ENCODE data around the gene SFTPA2. TPM values are rescaled to one million over a fixed set of nuclear protein-coding genes. Genes with fewer than 3 reads are reported as not detected.

Gene SFTPA2
- total RNA-seq, result not detected
- total RNA-seq (2013), result not detected

GRCh38 chr10:79560160-79560709 is at the start of gene SFTPA2:
SFTPA2 (minus strand) TSS chr10:79560407; CDS start chr10:79559483, 924 bp downstream.
- DNase-seq, result no peak
- Histone ChIP-seq H3K27me3 (ENCODE audit: control insufficient read depth, insufficient read depth, low read length) (no peaks in the 10 kb centered on the region), H3K27ac (ENCODE audit: low read length) (no peak within 1 kb of the TSS), H3K36me3 (ENCODE audit: control insufficient read depth, insufficient read depth, low read length) (no peaks in the 10 kb centered on the region), H3K9me3 (ENCODE audit: control insufficient read depth, insufficient read depth, low read length) (no peaks in the 10 kb centered on the region), H3K4me3 (ENCODE audit: low read length) (no peak within 1 kb of the TSS), H3K4me1 (ENCODE audit: control insufficient read depth, insufficient read depth, low read length) (peaks cover 5% of the 10 kb centered on the region)
- Mint-ChIP-seq H3K36me3 (no peaks in the 10 kb centered on the region), H3K4me1 (peaks cover 8 to 9% of the 10 kb centered on the region in 2 donors), H3K9me3 (no peaks in the 10 kb centered on the region), H3K4me3 (no peak within 1 kb of the TSS), H3K27me3 (ENCODE audit: low read depth in 2 of 2) (peaks cover 0 to 19% of the 10 kb centered on the region in 2 donors), H3K27ac (no peak within 1 kb of the TSS)
- no peak for ATAC-seq
- intact Hi-C loops (cut with micrococcal nuclease), result no loop called here
- no peak for TF ChIP-seq CTCF (IDR thresholded peaks at IDR 0.05)
- WGBS (ENCODE audit: insufficient coverage), result 79% methylated on average over 1 of the region's 1 CpG

GRCh38 chr10:79608505-79609375 is 48.5 kb upstream of the SFTPA2 start:
- Histone ChIP-seq H3K27me3 (ENCODE audit: control insufficient read depth, insufficient read depth, low read length) (no peaks in the 10 kb centered on the region), H3K36me3 (ENCODE audit: control insufficient read depth, insufficient read depth, low read length) (no peaks in the 10 kb centered on the region), H3K4me1 (ENCODE audit: control insufficient read depth, insufficient read depth, low read length) (no peaks in the 10 kb centered on the region), H3K27ac (ENCODE audit: low read length) (no peak overlapping the region), H3K9me3 (ENCODE audit: control insufficient read depth, insufficient read depth, low read length) (no peaks in the 10 kb centered on the region), H3K4me3 (ENCODE audit: low read length) (no peak overlapping the region)
- Mint-ChIP-seq H3K4me1 (no peaks in the 10 kb centered on the region), H3K27me3 (ENCODE audit: low read depth in 2 of 2) (peaks cover 0 to 11% of the 10 kb centered on the region in 2 donors), H3K36me3 (no peaks in the 10 kb centered on the region), H3K4me3 (no peak overlapping the region), H3K9me3 (no peaks in the 10 kb centered on the region), H3K27ac (no peak overlapping the region)
- TF ChIP-seq CTCF (IDR thresholded peaks at IDR 0.05), result peak; percentile 34
- intact Hi-C loops (cut with micrococcal nuclease), result loop anchor here (10.0 kb wide), 1 partner anchor 234 kb away; no protein-coding TSS in a partner anchor
- 64% methylated on average over 18 of the region's 20 CpGs for WGBS (ENCODE audit: insufficient coverage)
- peak in 1 of 2 donors; percentile 55 for DNase-seq
- ATAC-seq, result peak in 1 of 3 donors; percentile 43

- H3K27me3 Mint-ChIP-seq (ENCODE audit: low read depth in 2 of 2), result peaks cover 5 to 10% of the 10 kb centered on the region in 2 donors
- H3K27ac Mint-ChIP-seq, result no peak overlapping the region
- intact Hi-C loops (cut with micrococcal nuclease), result loop anchor here (10.0 kb wide), 1 partner anchor 231 kb away; no protein-coding TSS in a partner anchor
- DNase-seq, result no peak
- no peak for ATAC-seq
- Histone ChIP-seq H3K4me3 (ENCODE audit: low read length) (no peak overlapping the region), H3K27ac (ENCODE audit: low read length) (no peak overlapping the region), H3K9me3 (ENCODE audit: control insufficient read depth, insufficient read depth, low read length) (no peaks in the 10 kb centered on the region), H3K36me3 (ENCODE audit: control insufficient read depth, insufficient read depth, low read length) (no peaks in the 10 kb centered on the region), H3K4me1 (ENCODE audit: control insufficient read depth, insufficient read depth, low read length) (no peaks in the 10 kb centered on the region), H3K27me3 (ENCODE audit: control insufficient read depth, insufficient read depth, low read length) (no peaks in the 10 kb centered on the region)
- no peaks in the 10 kb centered on the region for H3K9me3 Mint-ChIP-seq
- no peaks in the 10 kb centered on the region for H3K4me1 Mint-ChIP-seq
- H3K4me3 Mint-ChIP-seq, result no peak overlapping the region
- no peaks in the 10 kb centered on the region for H3K36me3 Mint-ChIP-seq
- TF ChIP-seq CTCF (IDR thresholded peaks at IDR 0.05), result no peak
Observed at GRCh38 chr10:79605308-79605707, 45.1 kb upstream of the SFTPA2 start.
